ENCODE data around the gene TSPY8.
"Not testable (repeated sequence)": the region's sequence is repeated elsewhere in the genome, so short reads cannot be mapped to it uniquely, and the experiment has no call there.

Gene TSPY8

GRCh38 chrY:9357497-9357896 is at the start of gene TSPY8:
TSPY8 (plus strand) TSS chrY:9357797; CDS start chrY:9357843, 46 bp downstream.
- H3K9me3 ChIP-seq (ENCODE audit: low read length); H2AFZ ChIP-seq (ENCODE audit: low read depth, low read length); H3K4me1 ChIP-seq (ENCODE audit: insufficient read depth, low read length); H3K36me3 ChIP-seq (ENCODE audit: insufficient read depth, low read length); H3K27me3 ChIP-seq (ENCODE audit: insufficient read depth, low read length); H3K4me3 ChIP-seq (ENCODE audit: low read length): not testable (repeated sequence)

- Histone ChIP-seq H3K4me3 (ENCODE audit: low read length) (no peak overlapping the region), H3K36me3 (ENCODE audit: insufficient read depth, low read length) (no peaks in the 10 kb centered on the region)
These were observed 36.6 kb upstream of the TSPY8 start for GRCh38 chrY:9320996-9321395.

GRCh38 chrY:9337164-9337563 is 20.4 kb upstream of the TSPY8 start, which contains the start of gene TSPY4:
TSPY4 (plus strand) TSS chrY:9337464; CDS start chrY:9337510, 46 bp downstream.
- H3K36me3 ChIP-seq (ENCODE audit: insufficient read depth, low read length); H3K4me1 ChIP-seq (ENCODE audit: insufficient read depth, low read length); H3K9me3 ChIP-seq (ENCODE audit: low read length); H3K27me3 ChIP-seq (ENCODE audit: insufficient read depth, low read length); H3K4me3 ChIP-seq (ENCODE audit: low read length); H2AFZ ChIP-seq (ENCODE audit: low read depth, low read length): not testable (repeated sequence)

More at GRCh38 chrY:9320996-9321395, 36.6 kb upstream of the TSPY8 start:
- Histone ChIP-seq H3K27me3 (ENCODE audit: insufficient read depth, low read length) (no peaks in the 10 kb centered on the region), H3K9me3 (ENCODE audit: low read length) (no peaks in the 10 kb centered on the region), H2AFZ (ENCODE audit: low read depth, low read length) (no peak overlapping the region), H3K4me1 (ENCODE audit: insufficient read depth, low read length) (no peaks in the 10 kb centered on the region)

- not testable (repeated sequence) for H3K9me3 ChIP-seq (ENCODE audit: low read length); H3K27me3 ChIP-seq (ENCODE audit: insufficient read depth, low read length); H3K36me3 ChIP-seq (ENCODE audit: insufficient read depth, low read length); H3K4me3 ChIP-seq (ENCODE audit: low read length); H2AFZ ChIP-seq (ENCODE audit: low read depth, low read length); H3K4me1 ChIP-seq (ENCODE audit: insufficient read depth, low read length)
These were observed 38.9 kb downstream of the TSPY8 start for GRCh38 chrY:9396527-9396926.

- not testable (repeated sequence) for H3K4me3 ChIP-seq (ENCODE audit: low read length); H3K27me3 ChIP-seq (ENCODE audit: insufficient read depth, low read length); H3K9me3 ChIP-seq (ENCODE audit: low read length); H2AFZ ChIP-seq (ENCODE audit: low read depth, low read length); H3K4me1 ChIP-seq (ENCODE audit: insufficient read depth, low read length); H3K36me3 ChIP-seq (ENCODE audit: insufficient read depth, low read length)
These were observed 40.5 kb downstream of the TSPY8 start, which contains the start of gene TSPY3 for GRCh38 chrY:9398121-9398520. TSPY3 (plus strand) TSS chrY:9398421; CDS start chrY:9398467, 46 bp downstream.
